H1 (cell line): Measurements from ENCODE around the gene PSG1. TPM values are rescaled to one million over a fixed set of nuclear protein-coding genes. Genes with fewer than 3 reads are reported as not detected.
"Not testable (repeated sequence)": the region's sequence is repeated elsewhere in the genome, so short reads cannot be mapped to it uniquely, and the experiment has no call there.

Source experiments
- CTCF ChIA-PET: fragments of 300-600 bp; sonication (Branson Sonifier 250); formaldehyde crosslinking; loops from one replicate; lab custom pipeline; 2021; ENCODE audit not compliant: partially characterized antibody; lab: Charles Lee
- POLR2A ChIA-PET: fragments of 300-600 bp; sonication (Branson Sonifier 250); formaldehyde crosslinking; loops from one replicate; lab custom pipeline; 2021; ENCODE audit warnings: inconsistent platforms; ENCODE audit not compliant: partially characterized antibody; lab: Charles Lee
- DNase-seq, 2 experiments: peaks; one replicate each; pipeline versions ENCODE4 v3.0.0 to v3.0.0-alpha.2; 2010 to 2022; ENCODE audit warnings: low spot score in 2 of 2, low read depth in 1 of 2, mixed read lengths in 1 of 2
- FAIRE-seq: peaks from 2 replicates; lab custom pipeline; 2011; peaks lifted over from hg19 to GRCh38; lab: Jason Lieb, UNC
- H2AFZ ChIP-seq: 2 replicates; pipeline ENCODE4 v1.8.1; 2012; ENCODE audit warnings: low read length, inconsistent platforms
- H2AK5ac ChIP-seq: 2 replicates; pipeline ENCODE4 v1.6.1; 2013; ENCODE audit warnings: low read depth, low read length
- H2BK120ac ChIP-seq: replicated peaks from 2 replicates; pipeline ENCODE3; 2013; ENCODE audit warnings: low read depth, low read length, inconsistent platforms
- H2BK12ac ChIP-seq: 2 replicates; pipeline ENCODE4 v1.6.1; 2013; ENCODE audit warnings: low read depth, low read length
- H2BK15ac ChIP-seq: 2 replicates; pipeline ENCODE4 v1.6.1; 2013; ENCODE audit warnings: low read length
- H2BK20ac ChIP-seq: 2 replicates; pipeline ENCODE4 v1.6.1; 2013; ENCODE audit warnings: low read length
- H2BK5ac ChIP-seq: 2 replicates; pipeline ENCODE4 v1.6.1; 2013; ENCODE audit warnings: low read depth, low read length
- H3K14ac ChIP-seq: 2 replicates; pipeline ENCODE4 v1.6.1; 2013; ENCODE audit warnings: inconsistent platforms; ENCODE audit not compliant: insufficient read length
- H3K18ac ChIP-seq: 2 replicates; pipeline ENCODE4 v1.6.1; 2013; ENCODE audit warnings: low read length; ENCODE audit errors: extremely low read depth
- H3K23ac ChIP-seq: 2 replicates; pipeline ENCODE4 v1.6.1; 2013; ENCODE audit warnings: inconsistent platforms; ENCODE audit not compliant: insufficient read length
- H3K23me2 ChIP-seq: 2 replicates; pipeline ENCODE4 v1.6.1; 2013; ENCODE audit warnings: low read depth, low read length
- H3K27ac ChIP-seq: 2 replicates; pipeline ENCODE4 v1.6.1; 2011; ENCODE audit warnings: low read depth, low read length, inconsistent platforms
- H3K27me3 ChIP-seq, 4 experiments: replicated peaks in 1 of 4; 1 replicate in 1 of 4; 2 replicates in 3 of 4; pipeline versions ENCODE4 v1.6.1 to v1.8.1; 2011 to 2013; ENCODE audit warnings: low read length in 3 of 4, mild to moderate bottlenecking in 3 of 4, inconsistent platforms in 2 of 4, mixed read lengths in 2 of 4, moderate library complexity in 1 of 4; ENCODE audit not compliant: control insufficient read depth in 3 of 4, insufficient read depth in 3 of 4; ENCODE audit errors: extremely low read depth in 1 of 4
- H3K36me3 ChIP-seq, 4 experiments: 2 replicates each; pipeline versions ENCODE4 v1.6.1 to v1.8.1; 2011 to 2013; ENCODE audit warnings: mild to moderate bottlenecking in 4 of 4, low read length in 3 of 4, moderate library complexity in 2 of 4, control low read depth in 1 of 4, inconsistent platforms in 1 of 4; ENCODE audit not compliant: insufficient read depth in 4 of 4, control insufficient read depth in 2 of 4
- H3K4ac ChIP-seq: replicated peaks from 2 replicates; pipeline ENCODE3; 2013; ENCODE audit warnings: low read length, low read depth, mixed read lengths, inconsistent platforms; ENCODE audit not compliant: insufficient read length
- H3K4me1 ChIP-seq, 4 experiments: replicated peaks in 1 of 4; 1 replicate in 1 of 4; 2 replicates in 3 of 4; pipeline versions ENCODE4 v1.6.1 to v1.8.1; 2011 to 2013; ENCODE audit warnings: low read length in 3 of 4, inconsistent platforms in 2 of 4, mixed read lengths in 1 of 4; ENCODE audit not compliant: insufficient read depth in 4 of 4, control insufficient read depth in 3 of 4
- H3K4me2 ChIP-seq, 2 experiments: 2 replicates each; pipeline versions ENCODE4 v1.6.1 to v1.8.1; 2011 to 2013; ENCODE audit warnings: low read depth in 2 of 2, low read length in 2 of 2, control low read depth in 1 of 2, inconsistent platforms in 1 of 2, mild to moderate bottlenecking in 1 of 2; ENCODE audit not compliant: insufficient read depth in 1 of 2
- H3K4me3 ChIP-seq, 4 experiments: fragments of 200-600, 300-600 bp in 1 of 4; sonication (generic), shearing (Covaris generic), sonication (Bioruptor Twin) in 1 of 4; 2 replicates each; pipeline versions ENCODE4 v1.5.1 to v1.8.1; 2011 to 2016; ENCODE audit warnings: low read length in 4 of 4, low read depth in 3 of 4, control low read depth in 2 of 4, inconsistent platforms in 2 of 4, mild to moderate bottlenecking in 2 of 4, mixed read lengths in 1 of 4, moderate library complexity in 1 of 4; ENCODE audit not compliant: insufficient read depth in 2 of 4; ENCODE audit errors: extremely low read depth in 1 of 4
- H3K56ac ChIP-seq: replicated peaks from 2 replicates; pipeline ENCODE3; 2013; ENCODE audit warnings: low read depth, mild to moderate bottlenecking, mixed read lengths, low read length, inconsistent platforms; ENCODE audit not compliant: insufficient read length
- H3K79me1 ChIP-seq: 2 replicates; pipeline ENCODE4 v1.6.1; 2013; ENCODE audit warnings: low read depth, low read length, control low read depth
- H3K79me2 ChIP-seq, 2 experiments: 2 replicates each; pipeline versions ENCODE4 v1.6.1 to v1.8.1; 2012 to 2013; ENCODE audit warnings: low read length in 2 of 2, mild to moderate bottlenecking in 2 of 2, inconsistent platforms in 1 of 2; ENCODE audit not compliant: insufficient read depth in 2 of 2, control insufficient read depth in 1 of 2
- H3K9ac ChIP-seq, 4 experiments: replicated peaks in 1 of 4; 1 replicate in 1 of 4; 2 replicates in 3 of 4; pipeline versions ENCODE4 v1.6.1 to v1.8.1; 2011 to 2013; ENCODE audit warnings: low read depth in 3 of 4, low read length in 3 of 4, control low read depth in 2 of 4, mild to moderate bottlenecking in 2 of 4, moderate library complexity in 2 of 4, inconsistent platforms in 1 of 4; ENCODE audit errors: extremely low read depth in 1 of 4
- H3K9me3 ChIP-seq, 2 experiments: 2 replicates each; pipeline versions ENCODE4 v1.6.1 to v1.8.1; 2012 to 2013; ENCODE audit warnings: mild to moderate bottlenecking in 2 of 2, moderate library complexity in 2 of 2, control low read depth in 1 of 2, inconsistent platforms in 1 of 2, low read depth in 1 of 2, low read length in 1 of 2, mixed read lengths in 1 of 2; ENCODE audit not compliant: insufficient read depth in 2 of 2
- H4K20me1 ChIP-seq, 2 experiments: replicated peaks in 1 of 2; 2 replicates each; pipeline versions ENCODE3 to v1.8.1; 2011 to 2013; ENCODE audit warnings: inconsistent platforms in 2 of 2, low read length in 2 of 2, mild to moderate bottlenecking in 1 of 2; ENCODE audit not compliant: insufficient read depth in 2 of 2, control insufficient read depth in 1 of 2
- H4K5ac ChIP-seq: 2 replicates; pipeline ENCODE4 v1.6.1; 2013; ENCODE audit warnings: low read length, low read depth, mixed read lengths, inconsistent platforms; ENCODE audit not compliant: insufficient read length
- H4K8ac ChIP-seq: 2 replicates; pipeline ENCODE4 v1.8.0; 2013; ENCODE audit warnings: mild to moderate bottlenecking, moderate library complexity, low read length, inconsistent platforms; ENCODE audit not compliant: insufficient read depth; ENCODE audit errors: extremely low read depth
- H4K91ac ChIP-seq: replicated peaks from 2 replicates; pipeline ENCODE3; 2013; ENCODE audit warnings: low read length, mixed read lengths, inconsistent platforms; ENCODE audit not compliant: insufficient read length
- WGBS, 2 experiments: shearing (Covaris generic) in 1 of 2; methylation state at CpG; one replicate each; pipeline versions ENCODE4 v1.1.6 to v1.1.7; 2013 to 2015; ENCODE audit warnings: low lambda C conversion rate in 2 of 2, mixed read lengths in 2 of 2, inconsistent platforms in 1 of 2, low coverage in 1 of 2, missing lambda C conversion rate in 1 of 2; ENCODE audit not compliant: insufficient replicate concordance in 2 of 2, insufficient coverage in 1 of 2, insufficient read length in 1 of 2; ENCODE audit errors: extremely low coverage in 1 of 2, missing lambda C conversion rate in 1 of 2; 5-methylcytosine and 5-hydroxymethylcytosine counted together
- polyA plus RNA-seq, 7 experiments: library from polyadenylated mRNA; depleted of rRNA in 3 of 7; stranded (reverse) in 5 of 7; unstranded in 2 of 7; fragments of >200 nt in 5 of 7; fragments of 200-250 nt in 2 of 7; gene quantifications; 1 replicate in 5 of 7; 2 replicates in 1 of 7; 4 replicates in 1 of 7; pipeline versions ENCODE4 v1.2.1 to v1.2.3, GENCODE V29; 2011 to 2013; ENCODE audit warnings: missing spikeins in 2 of 7, mixed read lengths in 2 of 7
- total RNA-seq: library from RNA; stranded (reverse); fragmentation: NEBNext Ultra II Directional; extraction: Animal tissue kit (Norgen Biotek cat#: 25700); gene quantifications from 2 replicates; pipeline ENCODE4 v1.2.1, GENCODE V29; 2021

Gene PSG1
- total and polyA plus RNA-seq, 2 of the 8 experiments (the other 6 are each of a cell fraction or from before 2014, with no cell fraction given): not detected

DNA sequence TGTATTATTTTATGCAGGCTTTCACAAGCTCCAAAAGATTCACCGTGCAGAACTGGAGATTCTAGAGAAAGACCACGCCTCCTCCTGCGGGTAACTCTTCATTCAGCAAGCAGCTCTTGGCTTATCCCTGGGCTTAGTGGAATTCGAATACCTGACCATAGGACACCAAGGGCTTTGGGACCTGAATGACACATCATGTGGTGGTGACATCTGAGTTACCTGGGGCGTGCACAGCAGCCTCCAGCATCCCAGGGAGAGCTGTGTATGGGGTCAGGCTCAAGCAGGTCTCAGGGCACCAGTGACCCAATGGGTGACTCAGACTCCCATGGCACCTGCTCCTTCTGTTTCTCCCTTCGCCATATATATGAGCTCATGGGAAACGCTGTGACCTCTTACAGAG lies 10.9 kb upstream of the PSG1 start:
- H3K14ac ChIP-seq, H3K9ac ChIP-seq, POLR2A ChIA-PET, H3K36me3 ChIP-seq, H4K20me1 ChIP-seq, H2BK5ac ChIP-seq, H4K8ac ChIP-seq, H4K91ac ChIP-seq, H2AK5ac ChIP-seq, H3K4me3 ChIP-seq, H2BK20ac ChIP-seq, H3K23me2 ChIP-seq, H3K23ac ChIP-seq, H2BK120ac ChIP-seq, H4K5ac ChIP-seq, H3K27me3 ChIP-seq, H2BK15ac ChIP-seq, H3K4ac ChIP-seq, CTCF ChIA-PET, H2BK12ac ChIP-seq, H3K4me1 ChIP-seq, DNase-seq, H3K27ac ChIP-seq, H2AFZ ChIP-seq, H3K79me2 ChIP-seq, FAIRE-seq, H3K79me1 ChIP-seq, H3K56ac ChIP-seq, H3K4me2 ChIP-seq, H3K18ac ChIP-seq: not testable (repeated sequence)
- H3K9me3 ChIP-seq: peaks cover 16 to 54% of the 10 kb centered on the region in 2 experiments
- 79% methylated on average over 7 of the region's 7 CpGs; no CpG with 5 or more reads in 1 of the 2 experiments for WGBS, 2 experiments

- H3K4me2 ChIP-seq, H3K79me1 ChIP-seq, H4K20me1 ChIP-seq, POLR2A ChIA-PET, H3K23ac ChIP-seq, H2AK5ac ChIP-seq, H2BK15ac ChIP-seq, H2BK5ac ChIP-seq, H2AFZ ChIP-seq, H3K79me2 ChIP-seq, H3K9ac ChIP-seq, H3K18ac ChIP-seq, FAIRE-seq, H3K27me3 ChIP-seq, H2BK12ac ChIP-seq, H3K27ac ChIP-seq, H3K36me3 ChIP-seq, H2BK120ac ChIP-seq, DNase-seq, H3K14ac ChIP-seq, H3K4me1 ChIP-seq, H3K4me3 ChIP-seq, CTCF ChIA-PET, H4K8ac ChIP-seq, H3K4ac ChIP-seq, H2BK20ac ChIP-seq, H3K56ac ChIP-seq, H3K23me2 ChIP-seq, H4K5ac ChIP-seq, H4K91ac ChIP-seq: not testable (repeated sequence)
- peaks cover 25 to 54% of the 10 kb centered on the region in 2 experiments for H3K9me3 ChIP-seq
Measured at GRCh38 chr19:42887876-42888445, 8.4 kb upstream of the PSG1 start.
